NT2/D1 (cell line): ENCODE measurements around the gene GPR37.

Experiments
- DNase-seq: peaks from one replicate; pipeline ENCODE4 v3.0.0-alpha.2; 2011; ENCODE audit warnings: low read depth, low spot score
- H3K27me3 ChIP-seq: 2 replicates; pipeline ENCODE4 v1.6.0; 2011; ENCODE audit warnings: mild to moderate bottlenecking; ENCODE audit not compliant: insufficient read length, insufficient read depth
- H3K36me3 ChIP-seq: 2 replicates; pipeline ENCODE4 v1.6.1; 2011; ENCODE audit warnings: mild to moderate bottlenecking, low read length, mixed read lengths; ENCODE audit not compliant: insufficient read depth, insufficient read length
- H3K4me1 ChIP-seq: 2 replicates; pipeline ENCODE4 v1.5.1; 2011; ENCODE audit not compliant: insufficient read depth, insufficient read length
- H3K4me3 ChIP-seq: 2 replicates; pipeline ENCODE4 v1.5.1; 2011; ENCODE audit warnings: low read depth; ENCODE audit not compliant: insufficient read length
- H3K9ac ChIP-seq: 2 replicates; pipeline ENCODE4 v1.6.0; 2011; ENCODE audit warnings: low read depth; ENCODE audit not compliant: insufficient read length
- H3K9me3 ChIP-seq: 2 replicates; pipeline ENCODE4 v1.5.1; 2011; ENCODE audit warnings: mild to moderate bottlenecking, low read length; ENCODE audit not compliant: insufficient read depth
- SUZ12 ChIP-seq: IDR thresholded peaks from 2 replicates; pipeline ENCODE4 v1.6.1; 2011; ENCODE audit not compliant: insufficient read length, insufficient read depth; ENCODE audit errors: extremely low read depth
- YY1 ChIP-seq: IDR thresholded peaks from 2 replicates; pipeline ENCODE4 v1.6.1; 2011; ENCODE audit not compliant: insufficient read length, insufficient read depth
- ZNF274 ChIP-seq: IDR thresholded peaks from 2 replicates; pipeline ENCODE4 v1.6.1; 2011; ENCODE audit warnings: mild to moderate bottlenecking, low read depth, low read length

The GPR37 gene

DNA sequence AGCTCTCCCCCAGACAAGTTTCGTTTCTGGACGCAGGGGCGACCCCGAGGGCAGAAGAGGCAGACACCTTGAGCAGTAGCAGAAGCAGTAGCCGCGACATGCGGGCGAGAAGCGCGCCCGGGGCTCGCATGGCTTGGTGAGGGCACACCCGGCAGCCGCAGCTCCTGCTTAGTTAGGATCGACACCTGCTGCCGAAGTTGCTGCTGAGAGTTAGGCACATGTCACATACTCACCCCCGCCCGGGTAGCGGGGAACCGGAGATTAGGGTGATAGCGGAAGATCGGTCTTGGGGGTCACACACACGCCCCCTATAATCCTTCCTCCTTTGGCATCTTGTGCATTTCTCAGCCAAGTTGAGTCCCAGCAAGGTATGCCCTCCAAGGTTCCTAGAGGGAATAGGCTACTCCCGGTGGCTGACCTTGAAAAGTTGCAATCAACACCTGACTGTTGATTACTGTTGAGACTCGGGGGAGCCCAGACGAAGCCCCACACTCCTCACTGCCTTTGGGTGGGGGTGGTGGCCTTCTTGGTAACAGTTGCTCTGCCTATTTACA is 668 bp downstream of the GPR37 start:
- Histone ChIP-seq H3K36me3 (no peaks in the 10 kb centered on the region), H3K9ac (peak overlapping the region; percentile 80), H3K9me3 (no peaks in the 10 kb centered on the region), H3K27me3 (peaks cover 20% of the 10 kb centered on the region), H3K4me3 (peak overlapping the region; percentile 48), H3K4me1 (peaks cover 3% of the 10 kb centered on the region)
- TF ChIP-seq YY1 = no peak
- no peak for TF ChIP-seq ZNF274
- no peak for TF ChIP-seq SUZ12
- DNase-seq = no peak

DNA sequence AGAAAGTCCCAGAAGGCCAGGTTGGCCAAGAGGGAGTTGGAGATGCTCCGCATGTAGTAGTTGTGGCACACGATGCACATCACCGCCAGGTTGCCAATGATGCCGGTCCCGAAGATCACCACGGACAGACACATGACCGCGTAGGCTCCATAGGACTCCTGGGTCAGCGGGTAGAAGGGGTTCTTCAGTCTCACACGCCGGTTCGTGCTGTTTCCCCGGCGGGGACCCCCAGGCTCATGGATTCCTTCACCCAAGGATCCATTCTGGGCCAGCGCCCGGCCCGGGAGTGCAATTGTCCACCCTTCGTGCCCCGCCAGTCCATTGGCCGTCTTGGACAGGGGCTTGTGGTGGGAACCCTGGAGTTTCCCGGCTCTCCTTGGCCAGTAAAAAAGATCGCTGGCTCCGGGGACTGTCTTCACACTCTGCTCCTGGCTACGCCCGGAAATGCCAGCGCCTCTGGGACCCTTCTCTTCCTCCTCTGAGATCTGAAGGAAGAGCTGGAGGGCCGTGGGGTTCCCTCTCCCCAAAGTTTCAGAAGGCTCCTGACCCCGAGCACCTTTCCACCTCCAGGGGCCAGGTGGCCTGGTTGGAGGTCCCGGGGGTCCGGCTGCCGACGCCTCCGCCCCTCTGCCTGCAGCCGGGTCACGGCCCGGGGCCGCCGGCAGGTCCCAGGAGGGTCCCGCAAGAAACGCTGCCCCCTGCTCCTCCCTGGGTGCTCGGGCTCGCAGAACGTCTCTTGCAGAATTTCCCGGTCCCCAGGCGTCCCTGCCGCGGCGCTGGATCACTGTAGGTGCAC is 1.3 kb downstream of the GPR37 start:
- Histone ChIP-seq H3K4me1 (peaks cover 3% of the 10 kb centered on the region), H3K27me3 (peaks cover 20% of the 10 kb centered on the region), H3K9me3 (no peaks in the 10 kb centered on the region), H3K36me3 (no peaks in the 10 kb centered on the region), H3K9ac (peak overlapping the region; percentile 64), H3K4me3 (peak overlapping the region; percentile 48)
- no peak for DNase-seq
- no peak for TF ChIP-seq YY1
- TF ChIP-seq ZNF274 = no peak
- TF ChIP-seq SUZ12 = no peak

GRCh38 chr7:124762611-124763143 is 2.9 kb downstream of the GPR37 start:
- H3K27me3 ChIP-seq = peaks cover 20% of the 10 kb centered on the region
- H3K4me1 ChIP-seq = peaks cover 3% of the 10 kb centered on the region
- H3K4me3 ChIP-seq = no peak overlapping the region
- TF ChIP-seq SUZ12 = no peak
- TF ChIP-seq YY1 = no peak
- TF ChIP-seq ZNF274 = no peak
- H3K36me3 ChIP-seq = no peaks in the 10 kb centered on the region
- no peaks in the 10 kb centered on the region for H3K9me3 ChIP-seq
- no peak for DNase-seq
- no peak overlapping the region for H3K9ac ChIP-seq

- no peaks in the 10 kb centered on the region for H3K36me3 ChIP-seq
- H3K9ac ChIP-seq = no peak overlapping the region
- H3K4me1 ChIP-seq = peaks cover 3% of the 10 kb centered on the region
- DNase-seq = no peak
- peaks cover 20% of the 10 kb centered on the region for H3K27me3 ChIP-seq
- H3K4me3 ChIP-seq = no peak overlapping the region
- no peak for TF ChIP-seq SUZ12
- no peak for TF ChIP-seq YY1
- TF ChIP-seq ZNF274 = no peak
- no peaks in the 10 kb centered on the region for H3K9me3 ChIP-seq
Observed at GRCh38 chr7:124761164-124761715, 4.4 kb downstream of the GPR37 start.

DNA sequence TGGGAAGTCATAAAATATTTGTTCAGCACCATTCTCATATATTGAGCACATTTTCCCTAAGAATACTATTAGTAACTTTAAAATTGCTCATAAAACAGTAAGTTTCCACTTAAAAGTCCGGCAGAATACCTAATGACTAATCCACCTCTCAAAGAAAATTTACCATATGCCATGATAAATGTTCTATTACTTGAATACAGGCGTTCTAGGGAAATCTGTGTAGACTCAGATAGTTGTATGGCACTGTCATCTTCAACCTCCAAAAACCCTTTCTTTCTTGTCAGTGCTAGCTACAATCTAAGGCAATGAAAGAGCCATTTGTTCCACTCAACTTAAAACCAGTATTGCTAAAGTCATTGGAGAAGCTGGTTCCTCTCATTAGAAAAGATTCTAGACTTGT is 7.3 kb downstream of the GPR37 start:
- no peak overlapping the region for H3K9ac ChIP-seq
- TF ChIP-seq ZNF274 = no peak
- TF ChIP-seq SUZ12 = no peak
- TF ChIP-seq YY1 = no peak
- H3K27me3 ChIP-seq = peaks cover 2% of the 10 kb centered on the region
- DNase-seq = no peak
- H3K9me3 ChIP-seq = no peaks in the 10 kb centered on the region
- no peak overlapping the region for H3K4me3 ChIP-seq
- no peaks in the 10 kb centered on the region for H3K4me1 ChIP-seq
- no peaks in the 10 kb centered on the region for H3K36me3 ChIP-seq

DNA sequence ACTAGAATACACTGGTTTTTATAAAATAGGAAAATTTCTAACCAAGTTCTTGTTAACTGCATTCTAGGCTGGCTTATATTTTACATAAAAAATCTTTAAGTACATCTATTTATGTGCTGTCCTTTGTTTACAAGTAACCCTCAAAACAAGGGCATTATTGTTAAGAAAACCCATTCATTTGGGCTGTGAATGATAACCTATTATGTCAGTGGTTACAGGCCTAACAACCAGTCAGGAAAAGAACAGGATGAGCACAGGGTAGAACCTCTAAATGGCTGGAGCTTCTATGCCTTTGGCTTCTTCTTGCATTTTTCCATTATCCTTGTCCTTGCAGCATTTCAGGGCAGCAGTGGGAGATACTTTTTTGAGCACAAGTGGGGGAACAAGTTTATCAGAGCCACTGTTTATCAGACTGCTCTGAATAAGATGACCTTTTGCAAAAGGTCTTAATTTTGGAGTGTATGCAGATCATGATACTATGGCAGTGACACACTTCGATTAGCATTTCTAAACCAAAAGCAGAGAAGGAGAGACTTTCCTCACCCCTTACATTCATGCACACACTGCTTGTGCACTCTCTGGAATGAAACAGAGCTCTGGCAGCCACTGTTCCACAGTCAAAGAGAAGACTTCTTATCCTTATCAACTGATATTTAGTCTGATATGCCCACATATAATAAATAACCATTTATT is 10.9 kb downstream of the GPR37 start:
- no peak for DNase-seq
- Histone ChIP-seq H3K9ac (no peak overlapping the region), H3K27me3 (no peaks in the 10 kb centered on the region), H3K4me1 (no peaks in the 10 kb centered on the region), H3K9me3 (no peaks in the 10 kb centered on the region), H3K4me3 (no peak overlapping the region), H3K36me3 (no peaks in the 10 kb centered on the region)
- TF ChIP-seq SUZ12 (no peak), ZNF274 (no peak), YY1 (no peak)

- no peak for TF ChIP-seq YY1
- TF ChIP-seq SUZ12 = no peak
- TF ChIP-seq ZNF274 = no peak
- no peaks in the 10 kb centered on the region for H3K4me1 ChIP-seq
- no peaks in the 10 kb centered on the region for H3K27me3 ChIP-seq
- DNase-seq = no peak
- no peak overlapping the region for H3K9ac ChIP-seq
- no peak overlapping the region for H3K4me3 ChIP-seq
- H3K9me3 ChIP-seq = no peaks in the 10 kb centered on the region
- no peaks in the 10 kb centered on the region for H3K36me3 ChIP-seq
Observed at GRCh38 chr7:124752310-124752709, 13.3 kb downstream of the GPR37 start.
